ENCODE results near the gene TTC28. TPM values are rescaled to one million over a fixed set of nuclear protein-coding genes. Genes with fewer than 3 reads are reported as not detected.
"Not testable (repeated sequence)": the region's sequence is repeated elsewhere in the genome, so short reads cannot be mapped to it uniquely, and the experiment has no call there.

The TTC28 gene
- total and polyA plus RNA-seq, 10 of the 15 experiments (the other 5 are each of a cell fraction or from before 2014, with no cell fraction given): 0.15 to 8.4 (median 1.4) TPM

DNA sequence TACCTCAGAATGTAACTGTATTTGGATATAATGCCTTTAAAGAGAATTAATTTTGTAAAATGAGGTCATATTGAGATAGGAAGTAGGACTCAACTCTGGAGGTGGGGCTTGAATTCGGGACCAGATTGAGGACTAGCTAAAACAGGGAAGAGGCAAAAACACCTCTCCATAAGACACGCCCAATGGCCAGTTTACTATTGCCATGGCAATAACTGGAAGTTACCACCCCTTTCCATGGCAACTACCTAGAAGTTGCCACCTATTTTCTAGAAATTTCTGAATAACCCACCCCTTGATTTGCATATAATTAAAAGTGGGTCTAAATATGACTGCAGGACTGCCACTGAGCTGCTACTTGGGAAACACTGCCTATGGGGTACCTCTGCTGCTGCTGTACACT is 206.4 kb downstream of the TTC28 start:
- RAD21 ChIA-PET (ENCODE audit: unreplicated experiment): no interaction called here
- FAIRE-seq (no peak), DNase-seq (ENCODE audit: low read depth, low spot score) (no peak), ATAC-seq (no peak)
- Histone ChIP-seq H3K4me3 (no peak overlapping the region), H3K79me2 (ENCODE audit: control insufficient read depth, insufficient read depth, low read length) (no peaks in the 10 kb centered on the region), H3K27ac (ENCODE audit: control insufficient read depth, insufficient read depth) (no peak overlapping the region), H2AFZ (ENCODE audit: control insufficient read depth, low read depth, low read length) (no peak overlapping the region), H3K27me3 (replicated peaks in 1 of 2; ENCODE audit: control insufficient read depth in 2 of 2, insufficient read depth in 2 of 2, low read length in 1 of 2) (no peaks in the 10 kb centered on the region; a peak in 1 of 4 replicates), H3K9ac (ENCODE audit: control insufficient read depth, insufficient read depth, low read length) (no peak overlapping the region), H3K9me3 (replicated peaks; ENCODE audit: control insufficient read depth, insufficient read depth, low read length) (no peaks in the 10 kb centered on the region), H3K4me1 (ENCODE audit: control insufficient read depth, insufficient read depth, low read length) (no peaks in the 10 kb centered on the region), H3K4me2 (ENCODE audit: control insufficient read depth, insufficient read depth) (no peak overlapping the region), H4K20me1 (ENCODE audit: control insufficient read depth, insufficient read depth) (no peaks in the 10 kb centered on the region), H3K36me3 (ENCODE audit: control insufficient read depth in 2 of 2, insufficient read depth in 2 of 2, low read length in 1 of 2) (no peaks in the 10 kb centered on the region)
- intact Hi-C loops (cut with micrococcal nuclease; ENCODE audit: unreplicated experiment): no loop called here
- POLR2A ChIA-PET: interaction anchor here (0.5 kb wide), 1 partner anchor 19 kb away, joined by 6 read pairs; no protein-coding TSS in a partner anchor
- TF ChIP-seq, protein P1, sequence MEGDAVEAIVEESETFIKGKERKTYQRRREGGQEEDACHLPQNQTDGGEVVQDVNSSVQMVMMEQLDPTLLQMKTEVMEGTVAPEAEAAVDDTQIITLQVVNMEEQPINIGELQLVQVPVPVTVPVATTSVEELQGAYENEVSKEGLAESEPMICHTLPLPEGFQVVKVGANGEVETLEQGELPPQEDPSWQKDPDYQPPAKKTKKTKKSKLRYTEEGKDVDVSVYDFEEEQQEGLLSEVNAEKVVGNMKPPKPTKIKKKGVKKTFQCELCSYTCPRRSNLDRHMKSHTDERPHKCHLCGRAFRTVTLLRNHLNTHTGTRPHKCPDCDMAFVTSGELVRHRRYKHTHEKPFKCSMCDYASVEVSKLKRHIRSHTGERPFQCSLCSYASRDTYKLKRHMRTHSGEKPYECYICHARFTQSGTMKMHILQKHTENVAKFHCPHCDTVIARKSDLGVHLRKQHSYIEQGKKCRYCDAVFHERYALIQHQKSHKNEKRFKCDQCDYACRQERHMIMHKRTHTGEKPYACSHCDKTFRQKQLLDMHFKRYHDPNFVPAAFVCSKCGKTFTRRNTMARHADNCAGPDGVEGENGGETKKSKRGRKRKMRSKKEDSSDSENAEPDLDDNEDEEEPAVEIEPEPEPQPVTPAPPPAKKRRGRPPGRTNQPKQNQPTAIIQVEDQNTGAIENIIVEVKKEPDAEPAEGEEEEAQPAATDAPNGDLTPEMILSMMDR (IDR thresholded peaks at IDR 0.05 in 2 of 3, conservative IDR thresholded peaks at IDR 0.05 in 1 of 3; ENCODE audit: control insufficient read depth in 2 of 3, extremely low read depth in 1 of 3, insufficient read depth in 1 of 3, low read depth in 3 of 3, low read length in 3 of 3): no peak
- TF ChIP-seq E4F1 (IDR thresholded peaks at IDR 0.05; ENCODE audit: borderline replicate concordance, partially characterized antibody) (no peak), FOS (IDR thresholded peaks at IDR 0.05; ENCODE audit: borderline replicate concordance, extremely low read depth, insufficient read length) (no peak), ELK1 (IDR thresholded peaks at IDR 0.05; ENCODE audit: low read depth, low read length) (no peak), SP1 (IDR thresholded peaks at IDR 0.05; ENCODE audit: low read depth, low read length) (no peak), HCFC1 (IDR thresholded peaks at IDR 0.05; ENCODE audit: low read length) (no peak)
- TF ChIP-seq, protein P2, sequence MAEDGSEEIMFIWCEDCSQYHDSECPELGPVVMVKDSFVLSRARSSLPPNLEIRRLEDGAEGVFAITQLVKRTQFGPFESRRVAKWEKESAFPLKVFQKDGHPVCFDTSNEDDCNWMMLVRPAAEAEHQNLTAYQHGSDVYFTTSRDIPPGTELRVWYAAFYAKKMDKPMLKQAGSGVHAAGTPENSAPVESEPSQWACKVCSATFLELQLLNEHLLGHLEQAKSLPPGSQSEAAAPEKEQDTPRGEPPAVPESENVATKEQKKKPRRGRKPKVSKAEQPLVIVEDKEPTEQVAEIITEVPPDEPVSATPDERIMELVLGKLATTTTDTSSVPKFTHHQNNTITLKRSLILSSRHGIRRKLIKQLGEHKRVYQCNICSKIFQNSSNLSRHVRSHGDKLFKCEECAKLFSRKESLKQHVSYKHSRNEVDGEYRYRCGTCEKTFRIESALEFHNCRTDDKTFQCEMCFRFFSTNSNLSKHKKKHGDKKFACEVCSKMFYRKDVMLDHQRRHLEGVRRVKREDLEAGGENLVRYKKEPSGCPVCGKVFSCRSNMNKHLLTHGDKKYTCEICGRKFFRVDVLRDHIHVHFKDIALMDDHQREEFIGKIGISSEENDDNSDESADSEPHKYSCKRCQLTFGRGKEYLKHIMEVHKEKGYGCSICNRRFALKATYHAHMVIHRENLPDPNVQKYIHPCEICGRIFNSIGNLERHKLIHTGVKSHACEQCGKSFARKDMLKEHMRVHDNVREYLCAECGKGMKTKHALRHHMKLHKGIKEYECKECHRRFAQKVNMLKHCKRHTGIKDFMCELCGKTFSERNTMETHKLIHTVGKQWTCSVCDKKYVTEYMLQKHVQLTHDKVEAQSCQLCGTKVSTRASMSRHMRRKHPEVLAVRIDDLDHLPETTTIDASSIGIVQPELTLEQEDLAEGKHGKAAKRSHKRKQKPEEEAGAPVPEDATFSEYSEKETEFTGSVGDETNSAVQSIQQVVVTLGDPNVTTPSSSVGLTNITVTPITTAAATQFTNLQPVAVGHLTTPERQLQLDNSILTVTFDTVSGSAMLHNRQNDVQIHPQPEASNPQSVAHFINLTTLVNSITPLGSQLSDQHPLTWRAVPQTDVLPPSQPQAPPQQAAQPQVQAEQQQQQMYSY (CRISPR knock-in tag; IDR thresholded peaks at IDR 0.05): no peak
- CTCF ChIA-PET: no interaction called here
- SMC1A ChIA-PET (ENCODE audit: uncharacterized antibody, unreplicated experiment): no interaction called here
- 14% methylated on average over 2 of the region's 2 CpGs for WGBS (ENCODE audit: insufficient coverage, insufficient replicate concordance, low lambda C conversion rate, missing lambda C conversion rate)
- BruUV-seq (replicated peaks): no TSS peak
- in situ Hi-C loops (cut with MboI): no loop called here

- H3K9ac ChIP-seq (ENCODE audit: control insufficient read depth, insufficient read depth, low read length); H3K27me3 ChIP-seq (replicated peaks in 1 of 2; ENCODE audit: control insufficient read depth in 2 of 2, insufficient read depth in 2 of 2, low read length in 1 of 2); H3K4me2 ChIP-seq (ENCODE audit: control insufficient read depth, insufficient read depth); DNase-seq (ENCODE audit: low read depth, low spot score); in situ Hi-C loops (cut with MboI); POLR2A ChIA-PET; BruUV-seq (replicated peaks); H3K27ac ChIP-seq (ENCODE audit: control insufficient read depth, insufficient read depth); intact Hi-C loops (cut with micrococcal nuclease; ENCODE audit: unreplicated experiment); H3K4me3 ChIP-seq; ATAC-seq; SMC1A ChIA-PET (ENCODE audit: uncharacterized antibody, unreplicated experiment); CTCF ChIA-PET; FAIRE-seq; H3K4me1 ChIP-seq (ENCODE audit: control insufficient read depth, insufficient read depth, low read length); H3K79me2 ChIP-seq (ENCODE audit: control insufficient read depth, insufficient read depth, low read length); H2AFZ ChIP-seq (ENCODE audit: control insufficient read depth, low read depth, low read length); H3K9me3 ChIP-seq (replicated peaks; ENCODE audit: control insufficient read depth, insufficient read depth, low read length); RAD21 ChIA-PET (ENCODE audit: unreplicated experiment); H4K20me1 ChIP-seq (ENCODE audit: control insufficient read depth, insufficient read depth); H3K36me3 ChIP-seq (ENCODE audit: control insufficient read depth in 2 of 2, insufficient read depth in 2 of 2, low read length in 1 of 2): not testable (repeated sequence)
- WGBS (ENCODE audit: insufficient coverage, insufficient replicate concordance, low lambda C conversion rate, missing lambda C conversion rate): 0% methylated on average over 1 of the region's 1 CpG
These were observed 212.6 kb downstream of the TTC28 start for GRCh38 chr22:28467055-28467454.

Measured in GM12878 (cell line).